OCI-LY3 (cell line): ENCODE measurements around the gene TSPAN33.

Experiments used
- CTCF ChIP-seq: fragments of 200-600, 300-600 bp; sonication (generic); IDR thresholded peaks from 2 replicates; pipeline ENCODE4 v1.5.1; 2014; ENCODE audit warnings: antibody characterized with exemption, low read length, low read depth
- EZH2phosphoT487 ChIP-seq: fragments of 200-600 bp; shearing (Covaris generic); IDR thresholded peaks from 2 replicates; pipeline ENCODE4 v1.6.1; 2018; ENCODE audit warnings: antibody characterized with exemption, mixed run types, low read depth

DNA sequence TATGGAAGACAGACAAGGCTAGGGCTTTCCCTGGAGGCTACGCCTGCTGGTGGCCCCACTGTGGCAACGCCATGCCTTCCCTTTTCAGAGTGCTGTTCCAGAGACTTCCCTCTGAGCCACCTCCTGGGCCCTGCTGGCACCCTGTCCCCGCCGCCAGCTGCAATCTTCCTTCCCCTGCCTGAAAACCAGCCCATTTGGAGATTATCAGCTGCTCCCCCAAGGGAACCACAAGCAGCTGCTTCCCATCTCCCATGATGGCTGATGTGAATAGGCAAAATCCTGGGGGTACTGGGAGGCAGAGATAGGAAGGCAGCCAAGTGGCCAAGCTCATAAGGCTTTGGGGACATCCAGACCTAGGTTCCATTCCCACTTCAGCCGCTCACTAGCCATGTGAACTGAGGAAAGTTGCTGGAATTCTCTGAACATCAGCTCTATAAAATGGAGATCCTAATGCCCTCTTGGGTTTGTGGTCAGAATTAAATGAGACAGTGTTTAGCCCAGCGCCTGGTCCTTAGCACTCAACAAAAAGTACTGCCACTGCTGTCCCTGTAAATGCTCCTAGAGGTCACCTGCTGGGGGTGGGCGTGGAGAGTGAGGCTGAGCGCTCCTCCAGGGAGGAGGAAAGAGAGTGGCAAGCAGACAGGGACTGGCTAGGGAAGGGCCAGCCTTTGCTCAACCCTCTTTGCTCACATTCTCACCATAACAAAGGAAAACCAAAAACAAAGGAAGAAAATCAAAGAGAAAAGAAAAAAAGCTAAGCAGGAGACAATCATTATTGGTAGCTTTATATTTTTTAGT is 5.9 kb downstream of the TSPAN33 start:
- TF ChIP-seq CTCF (no peak), EZH2phosphoT487 (no peak)
